HG02840 (cell line): ENCODE results near the gene GZMM.

Experiments
- ATAC-seq: cut with Tn5 transposase; IDR thresholded peaks from one replicate; pipeline ENCODE4 v1.9.1; 2021; ENCODE audit warnings: mild to moderate bottlenecking, moderate library complexity, moderate number of reproducible peaks; ENCODE audit not compliant: unreplicated experiment, low FRiP score

Gene GZMM

DNA sequence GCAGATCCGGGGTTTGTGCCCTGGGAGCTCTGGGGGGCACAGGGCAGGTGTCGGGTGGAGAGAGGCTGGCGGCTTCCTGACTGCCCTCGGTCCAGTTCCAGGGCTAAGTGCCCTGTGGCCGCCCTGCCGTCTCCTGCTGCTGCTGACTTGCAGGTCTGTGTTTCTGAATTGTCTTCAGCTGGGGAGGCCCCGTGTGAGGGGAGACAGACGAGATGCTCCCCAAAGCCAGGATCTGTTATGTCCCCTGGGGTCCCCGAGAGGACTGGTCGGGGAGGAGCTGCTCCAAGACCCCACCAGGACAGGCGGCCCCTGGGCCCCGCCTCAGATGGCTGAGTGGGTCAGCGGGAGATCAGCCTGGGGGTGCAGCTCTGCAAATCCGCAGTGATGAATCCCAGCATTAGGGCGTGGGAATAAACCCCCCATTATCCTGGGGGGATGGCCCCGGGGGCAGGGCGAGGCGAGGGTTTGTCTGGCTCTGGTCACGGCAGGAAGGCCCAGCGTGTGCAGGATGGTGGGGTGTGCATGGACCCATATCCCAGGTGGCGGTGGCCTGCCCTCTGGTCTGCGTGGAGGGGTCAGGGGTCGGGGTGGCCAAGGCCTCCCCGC is 50.5 kb downstream of the GZMM start:
- ATAC-seq = no peak

DNA sequence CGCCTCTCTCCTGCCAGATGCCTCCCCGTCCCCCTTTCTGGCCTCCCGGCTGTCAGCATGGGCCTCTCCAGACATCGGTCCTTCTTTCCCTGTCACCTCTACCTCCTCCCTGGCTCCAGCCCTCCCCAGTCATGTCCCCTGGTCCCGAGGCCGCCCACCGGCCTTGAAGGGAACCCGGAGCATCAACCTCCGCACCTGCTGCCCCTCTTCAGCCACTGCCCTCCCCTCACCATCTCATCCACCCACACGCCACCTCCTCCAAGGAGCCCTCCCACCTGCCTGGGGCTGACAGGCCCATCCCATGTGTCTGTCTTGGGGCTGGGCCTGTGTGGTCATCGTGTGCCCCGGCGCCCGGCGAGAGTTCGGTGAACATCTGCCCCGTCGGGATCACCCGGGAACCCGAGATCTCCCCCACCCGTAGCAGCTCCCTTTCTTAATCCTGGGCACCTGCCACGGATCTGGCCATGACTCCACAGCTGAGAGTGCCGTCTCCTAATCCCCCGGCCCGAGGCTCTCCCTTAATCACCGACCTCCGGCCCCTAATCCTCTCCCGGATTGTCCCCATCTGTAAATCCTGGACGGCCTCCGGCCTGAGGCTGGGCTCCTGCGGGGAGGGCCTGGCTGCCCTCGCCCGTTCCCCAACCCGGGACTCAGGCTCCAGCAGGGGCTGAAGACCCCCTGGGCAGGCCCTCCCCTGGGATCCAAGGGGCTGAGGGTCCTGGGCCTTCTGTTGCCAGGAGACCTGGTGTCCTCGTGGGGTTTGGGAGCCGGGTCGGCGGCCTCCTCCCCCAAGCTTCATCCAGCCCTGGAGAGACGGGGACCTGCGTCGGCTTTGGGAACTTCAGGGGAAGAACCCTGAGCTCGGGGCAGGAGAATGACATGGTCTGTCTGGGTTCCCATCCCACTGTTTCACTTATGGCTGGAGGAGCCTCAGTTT is 51.7 kb downstream of the GZMM start:
- ATAC-seq = no peak

DNA sequence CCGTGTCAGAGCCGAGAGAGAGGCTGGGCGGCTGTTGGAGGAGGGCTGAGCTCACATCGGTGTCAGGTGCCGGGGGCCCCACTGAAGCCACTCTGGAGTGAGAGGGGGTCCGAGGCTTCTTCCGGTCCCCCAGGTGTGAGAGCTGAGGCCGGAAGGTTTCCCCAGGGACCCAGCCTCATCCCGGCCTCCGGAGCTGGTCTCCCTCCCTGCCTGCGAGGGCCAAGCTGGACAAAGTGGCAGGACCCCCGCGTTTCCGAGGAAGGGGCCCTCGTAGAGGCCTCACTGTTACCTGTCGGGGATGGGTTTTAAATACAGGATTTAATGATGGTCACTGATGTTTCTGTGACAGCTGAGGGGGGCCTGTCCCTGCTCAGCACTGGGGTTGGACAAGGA is 52.4 kb downstream of the GZMM start:
- no peak for ATAC-seq

DNA sequence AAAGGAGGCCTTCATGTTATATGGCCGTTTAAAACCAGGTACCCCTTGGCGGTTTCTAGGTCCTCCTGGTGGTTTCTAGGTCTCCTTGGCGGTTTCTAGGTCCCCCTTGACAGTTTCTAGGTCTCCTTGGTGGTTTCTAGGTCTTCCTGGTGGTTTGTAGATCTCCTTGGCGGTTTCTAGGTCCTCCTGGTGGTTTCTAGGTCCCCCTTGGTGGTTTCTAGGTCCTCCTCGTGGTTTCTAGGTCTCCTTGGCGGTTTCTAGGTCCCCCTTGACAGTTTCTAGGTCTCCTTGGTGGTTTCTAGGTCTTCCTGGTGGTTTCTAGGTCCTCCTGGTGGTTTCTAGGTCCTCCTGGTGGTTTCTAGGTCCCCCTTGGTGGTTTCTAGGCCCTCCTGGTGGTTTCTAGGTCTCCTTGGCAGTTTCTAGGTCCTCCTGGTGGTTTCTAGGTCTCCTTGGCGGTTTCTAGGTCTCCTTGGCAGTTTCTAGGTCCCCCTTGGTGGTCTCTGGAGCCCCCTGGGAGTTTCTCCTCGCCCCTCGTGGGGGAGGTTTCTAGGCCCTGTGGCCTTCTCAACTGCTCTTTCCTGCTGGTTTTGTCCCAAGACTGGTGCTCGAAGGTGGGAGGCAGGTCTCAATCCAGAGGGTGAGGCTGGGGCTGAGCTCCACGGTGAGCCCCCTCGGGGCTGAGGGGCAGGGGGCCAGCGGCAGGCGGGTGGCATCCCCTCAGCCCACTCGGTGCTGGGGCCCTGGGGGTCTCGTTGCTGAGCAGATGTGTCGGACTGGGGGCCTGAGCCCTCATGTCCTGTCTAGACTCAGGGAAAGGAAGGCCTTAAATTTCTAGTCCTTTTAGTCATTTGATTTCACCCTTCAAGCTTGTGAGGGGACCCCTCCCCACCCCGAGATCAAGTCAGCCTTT is 53.8 kb downstream of the GZMM start:
- no peak for ATAC-seq
